ENCODE data around the gene P2RY2.

GRCh38 chr11:73252577-73253191, 34.6 kb downstream of the P2RY2 start:
- TF ChIP-seq, protein P1, sequence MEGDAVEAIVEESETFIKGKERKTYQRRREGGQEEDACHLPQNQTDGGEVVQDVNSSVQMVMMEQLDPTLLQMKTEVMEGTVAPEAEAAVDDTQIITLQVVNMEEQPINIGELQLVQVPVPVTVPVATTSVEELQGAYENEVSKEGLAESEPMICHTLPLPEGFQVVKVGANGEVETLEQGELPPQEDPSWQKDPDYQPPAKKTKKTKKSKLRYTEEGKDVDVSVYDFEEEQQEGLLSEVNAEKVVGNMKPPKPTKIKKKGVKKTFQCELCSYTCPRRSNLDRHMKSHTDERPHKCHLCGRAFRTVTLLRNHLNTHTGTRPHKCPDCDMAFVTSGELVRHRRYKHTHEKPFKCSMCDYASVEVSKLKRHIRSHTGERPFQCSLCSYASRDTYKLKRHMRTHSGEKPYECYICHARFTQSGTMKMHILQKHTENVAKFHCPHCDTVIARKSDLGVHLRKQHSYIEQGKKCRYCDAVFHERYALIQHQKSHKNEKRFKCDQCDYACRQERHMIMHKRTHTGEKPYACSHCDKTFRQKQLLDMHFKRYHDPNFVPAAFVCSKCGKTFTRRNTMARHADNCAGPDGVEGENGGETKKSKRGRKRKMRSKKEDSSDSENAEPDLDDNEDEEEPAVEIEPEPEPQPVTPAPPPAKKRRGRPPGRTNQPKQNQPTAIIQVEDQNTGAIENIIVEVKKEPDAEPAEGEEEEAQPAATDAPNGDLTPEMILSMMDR (IDR thresholded peaks at IDR 0.05; ENCODE audit: low read length) = peak; percentile 51
- TF ChIP-seq EZH2phosphoT487 (IDR thresholded peaks at IDR 0.05; ENCODE audit: low read length) = no peak
